WTC11 (cell line): Measurements from ENCODE around the gene RBBP7. TPM values are rescaled to one million over a fixed set of nuclear protein-coding genes. Genes with fewer than 3 reads are reported as not detected.

Experiments used
- ATAC-seq: fragments of 200-7000 bp; cut with Tn5 transposase; 2 replicates; pipeline ENCODE4 v1.10.0; 2021; ENCODE audit warnings: mild to moderate bottlenecking, moderate library complexity
- CTCF ChIA-PET: fragments of 300-600 bp; sonication (Branson Sonifier 250); formaldehyde crosslinking; loops from one replicate; lab custom pipeline; 2021; ENCODE audit warnings: antibody characterized with exemption; lab: Charles Lee
- POLR2A ChIA-PET: fragments of 350-600 bp; sonication (Branson Sonifier 250); formaldehyde crosslinking; loops from one replicate; lab custom pipeline; 2021; ENCODE audit warnings: antibody characterized with exemption; lab: Charles Lee
- DNase-seq: peaks from one replicate; pipeline ENCODE4 v3.0.0; 2021; ENCODE audit warnings: low spot score
- H3K27ac Mint-ChIP-seq: 2 replicates; pipeline ENCODE4 v1.8.0; 2021; ENCODE audit warnings: mixed read lengths
- H3K27me3 Mint-ChIP-seq: 2 replicates; pipeline ENCODE4 v1.8.0; 2021; ENCODE audit warnings: low read depth, mild to moderate bottlenecking, moderate library complexity, mixed read lengths
- H3K36me3 Mint-ChIP-seq: 2 replicates; pipeline ENCODE4 v1.8.0; 2021; ENCODE audit warnings: mixed read lengths
- H3K4me1 Mint-ChIP-seq: 2 replicates; pipeline ENCODE4 v1.8.0; 2022; ENCODE audit warnings: mixed read lengths
- H3K4me3 Mint-ChIP-seq: 2 replicates; pipeline ENCODE4 v1.8.0; 2021; ENCODE audit warnings: mild to moderate bottlenecking, moderate library complexity, mixed read lengths
- H3K9me3 Mint-ChIP-seq: 2 replicates; pipeline ENCODE4 v1.8.0; 2021; ENCODE audit warnings: mixed read lengths
- AR ChIP-seq: fragments of 250-450 bp; sonication (Bioruptor Pico); IDR thresholded peaks from 2 replicates; pipeline ENCODE4 v1.9.0; 2021; ENCODE audit warnings: mild to moderate bottlenecking
- ATF1 ChIP-seq: sonication (generic); formaldehyde crosslinking; IDR thresholded peaks from 2 replicates; pipeline ENCODE4 v1.8.1; 2023; ENCODE audit warnings: mild to moderate bottlenecking, moderate library complexity, missing genetic modification reagents
- ATF3 ChIP-seq: sonication (generic); formaldehyde crosslinking; conservative IDR thresholded peaks from 2 replicates; pipeline ENCODE4 v1.8.1; 2022; ENCODE audit warnings: mild to moderate bottlenecking, missing genetic modification reagents
- CDX4 ChIP-seq: fragments of 250-450 bp; sonication (Bioruptor Pico); IDR thresholded peaks from 2 replicates; pipeline ENCODE4 v1.9.0; 2021; ENCODE audit warnings: moderate library complexity, mild to moderate bottlenecking, inconsistent platforms, borderline replicate concordance
- E2F4 ChIP-seq: sonication (generic); formaldehyde crosslinking; IDR thresholded peaks from 2 replicates; pipeline ENCODE4 v1.8.1; 2022; ENCODE audit warnings: low read depth, mild to moderate bottlenecking, moderate library complexity, missing genetic modification reagents, borderline replicate concordance
- E2F5 ChIP-seq: sonication (generic); formaldehyde crosslinking; IDR thresholded peaks from 2 replicates; pipeline ENCODE4 v1.8.1; 2022; ENCODE audit warnings: mild to moderate bottlenecking, moderate library complexity, missing genetic modification reagents
- ESRRA ChIP-seq: sonication (generic); formaldehyde crosslinking; IDR thresholded peaks from 2 replicates; pipeline ENCODE4 v1.8.1; 2022; ENCODE audit warnings: mild to moderate bottlenecking, missing genetic modification reagents, borderline replicate concordance
- FOXJ3 ChIP-seq: sonication (generic); formaldehyde crosslinking; IDR thresholded peaks from 2 replicates; pipeline ENCODE4 v1.9.0; 2021; ENCODE audit warnings: missing genetic modification reagents, mild to moderate bottlenecking, borderline replicate concordance
- GTF2I ChIP-seq: fragments of 250-450 bp; sonication (Bioruptor Pico); conservative IDR thresholded peaks from 2 replicates; pipeline ENCODE4 v1.4.0; 2021; ENCODE audit warnings: mild to moderate bottlenecking
- IRF1 ChIP-seq: sonication (generic); formaldehyde crosslinking; IDR thresholded peaks from 2 replicates; pipeline ENCODE4 v1.8.0; 2023; ENCODE audit warnings: missing genetic modification reagents
- IRF2 ChIP-seq: sonication (generic); formaldehyde crosslinking; IDR thresholded peaks from 2 replicates; pipeline ENCODE4 v1.8.0; 2022; ENCODE audit warnings: low read depth, missing genetic modification reagents, borderline replicate concordance
- JAZF1 ChIP-seq: fragments of 250-450 bp; sonication (Bioruptor Pico); IDR thresholded peaks from 2 replicates; pipeline ENCODE4 v1.9.0; 2021; ENCODE audit warnings: moderate library complexity, mild to moderate bottlenecking, inconsistent platforms
- MXD4 ChIP-seq: fragments of 250-450 bp; sonication (Bioruptor Pico); IDR thresholded peaks from 2 replicates; pipeline ENCODE4 v1.8.0; 2021; ENCODE audit warnings: mild to moderate bottlenecking, moderate library complexity, borderline replicate concordance
- NFE2L1 ChIP-seq: sonication (generic); formaldehyde crosslinking; IDR thresholded peaks from 2 replicates; pipeline ENCODE4 v1.8.1; 2023; ENCODE audit warnings: missing genetic modification reagents
- NR1H2 ChIP-seq: sonication (generic); formaldehyde crosslinking; IDR thresholded peaks from 2 replicates; pipeline ENCODE4 v1.9.0; 2021; ENCODE audit warnings: mild to moderate bottlenecking, moderate library complexity, missing genetic modification reagents
- NR2C2 ChIP-seq: sonication (generic); formaldehyde crosslinking; IDR thresholded peaks from 2 replicates; pipeline ENCODE4 v1.8.0; 2022; ENCODE audit warnings: mild to moderate bottlenecking, missing genetic modification reagents
- PREB ChIP-seq: sonication (generic); formaldehyde crosslinking; IDR thresholded peaks from 2 replicates; pipeline ENCODE4 v1.8.1; 2022; ENCODE audit warnings: mild to moderate bottlenecking, missing genetic modification reagents, moderate library complexity, borderline replicate concordance
- PRRX2 ChIP-seq: fragments of 250-450 bp; sonication (Bioruptor Pico); IDR thresholded peaks from 2 replicates; pipeline ENCODE4 v1.8.0; 2021; ENCODE audit warnings: mild to moderate bottlenecking
- SOX15 ChIP-seq: fragments of 250-450 bp; sonication (Bioruptor Pico); IDR thresholded peaks from 2 replicates; pipeline ENCODE4 v1.9.0; 2021; ENCODE audit warnings: mild to moderate bottlenecking
- ZBTB43 ChIP-seq: sonication (generic); formaldehyde crosslinking; IDR thresholded peaks from 2 replicates; pipeline ENCODE4 v1.8.1; 2023; ENCODE audit warnings: mild to moderate bottlenecking, missing genetic modification reagents
- ZNF423 ChIP-seq: fragments of 250-450 bp; sonication (Bioruptor Pico); IDR thresholded peaks from 2 replicates; pipeline ENCODE4 v2.1.2; 2022; ENCODE audit warnings: mild to moderate bottlenecking, moderate library complexity
- ZNF512 ChIP-seq: sonication (generic); formaldehyde crosslinking; IDR thresholded peaks from 2 replicates; pipeline ENCODE4 v1.8.1; 2022; ENCODE audit warnings: missing genetic modification reagents, borderline replicate concordance
- total RNA-seq: library from RNA; stranded (reverse); gene quantifications from 3 replicates; pipeline ENCODE4 v1.2.3, GENCODE V29; 2021

RBBP7 gene
- total RNA-seq, 1 experiment from 2014 or later, result 120 TPM

GRCh38 chrX:16910376-16910775, 40.2 kb upstream of the RBBP7 start (continued):
- TF ChIP-seq PREB (CRISPR knock-in tag), result no peak
- no peak for TF ChIP-seq AR
- no peak for TF ChIP-seq ZNF512 (CRISPR knock-in tag)
- TF ChIP-seq ATF3, result no peak
- TF ChIP-seq ATF1 (CRISPR knock-in tag), result no peak
- TF ChIP-seq FOXJ3 (CRISPR knock-in tag), result no peak
- TF ChIP-seq NR1H2 (CRISPR knock-in tag), result no peak
- no peak for TF ChIP-seq ZNF423 (CRISPR knock-in tag)
- TF ChIP-seq ZBTB43 (CRISPR knock-in tag), result no peak
- no peak for TF ChIP-seq NFE2L1
- TF ChIP-seq CDX4 (CRISPR knock-in tag), result no peak
- TF ChIP-seq MXD4 (CRISPR knock-in tag), result no peak

GRCh38 chrX:16903274-16904022, 33.3 kb upstream of the RBBP7 start:
- H3K27ac Mint-ChIP-seq, result no peak overlapping the region
- H3K27me3 Mint-ChIP-seq, result peaks cover 2% of the 10 kb centered on the region
- H3K4me3 Mint-ChIP-seq, result no peak overlapping the region
- peaks cover 3% of the 10 kb centered on the region for H3K9me3 Mint-ChIP-seq
- DNase-seq (no peak), ATAC-seq (no peak)
- no peaks in the 10 kb centered on the region for H3K4me1 Mint-ChIP-seq
- H3K36me3 Mint-ChIP-seq, result no peaks in the 10 kb centered on the region
- ChIA-PET POLR2A (no interaction called here), CTCF (no interaction called here)
- TF ChIP-seq E2F4 (CRISPR knock-in tag) (no peak), IRF1 (CRISPR knock-in tag) (no peak), SOX15 (CRISPR knock-in tag) (no peak), IRF2 (CRISPR knock-in tag) (no peak), ZNF512 (CRISPR knock-in tag) (no peak), ESRRA (CRISPR knock-in tag) (no peak), NR2C2 (no peak), PRRX2 (CRISPR knock-in tag) (no peak), GTF2I (no peak), E2F5 (no peak), JAZF1 (CRISPR knock-in tag) (no peak)
